Peyer's patch (tissue), 4 donors: ENCODE measurements around the gene PNPLA8.

Experiments
- CTCF ChIP-seq, 6 experiments: fragments of 450-650 bp in 4 of 6; fragments of 200-600 bp in 2 of 6; sonication (generic) in 1 of 6; IDR thresholded peaks; one replicate each; pipeline ENCODE4 v1.5.1; 2017 to 2019; ENCODE audit warnings: antibody characterized with exemption in 6 of 6, mild to moderate bottlenecking in 3 of 6, moderate library complexity in 1 of 6
- POLR2A ChIP-seq, 2 donors: fragments of 450-650 bp; IDR thresholded peaks; one replicate each; pipeline ENCODE4 v1.5.1; 2017; ENCODE audit warnings: antibody characterized with exemption in 2 of 2, mild to moderate bottlenecking in 2 of 2, moderate library complexity in 2 of 2

DNA sequence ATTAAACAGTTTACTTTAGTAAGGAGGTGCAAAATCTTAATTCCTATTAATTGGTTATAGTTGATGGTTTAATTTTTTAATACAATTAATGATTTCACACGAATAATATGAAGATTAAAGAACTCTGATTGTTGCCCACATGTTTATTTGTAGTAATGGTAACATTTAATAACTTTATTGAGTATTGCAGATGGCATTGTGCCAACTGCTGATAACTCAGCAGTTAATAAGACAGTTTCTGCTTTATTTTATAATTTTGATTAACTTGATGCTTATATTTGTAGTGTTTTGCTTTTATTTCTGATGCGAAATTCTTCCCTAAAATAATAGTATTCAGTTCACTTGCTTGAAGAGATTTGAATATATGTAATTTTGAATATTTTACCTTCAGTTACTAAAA, 46.5 kb upstream of the PNPLA8 start:
- TF ChIP-seq CTCF (IDR thresholded peaks at IDR 0.05) (no peak), POLR2A (IDR thresholded peaks at IDR 0.05) (no peak)
